ENCODE data around the gene PHAF1. TPM values are rescaled to one million over a fixed set of nuclear protein-coding genes. Genes with fewer than 3 reads are reported as not detected.

Gene PHAF1
- total and polyA plus RNA-seq, 9 of the 15 experiments (the other 6 are each of a cell fraction or from before 2014, with no cell fraction given): 5.1 to 25.4 (median 13.8) TPM

- TF ChIP-seq ZNF398 (CRISPR knock-in tag; IDR thresholded peaks at IDR 0.05) (no peak), PRMT5 (CRISPR knock-in tag; IDR thresholded peaks at IDR 0.05) (no peak), SMAD1 (IDR thresholded peaks at IDR 0.05; ENCODE audit: low read depth, low read length, partially characterized antibody) (no peak), ZNF764 (CRISPR knock-in tag; IDR thresholded peaks at IDR 0.05; ENCODE audit: low read depth) (no peak), STAG1 (CRISPR knock-in tag; IDR thresholded peaks at IDR 0.05; ENCODE audit: borderline replicate concordance) (no peak), TRIM24 (IDR thresholded peaks at IDR 0.05) (no peak), MLLT1 (IDR thresholded peaks at IDR 0.05) (peak in 1 of 2 experiments; percentile 56; a peak in 2 of 4 replicates), TRIM25 (IDR thresholded peaks at IDR 0.05; ENCODE audit: borderline replicate concordance) (no peak), RB1 (IDR thresholded peaks at IDR 0.05; ENCODE audit: low read depth) (peak; percentile 78; the same call in 1 of the 2 replicates), ZNF780A (CRISPR knock-in tag; IDR thresholded peaks at IDR 0.05) (no peak), MGA (IDR thresholded peaks at IDR 0.05) (no peak)
Observed at GRCh38 chr16:67191995-67192681, 82.4 kb downstream of the PHAF1 start, which contains the start of gene E2F4 (continued).

Data from K562 (cell line).